GM21390 (cell line): Measurements from ENCODE around the gene GREM2.
A peak's percentile ranks its signal among the peaks of the same experiment; 100 is the strongest.

Experiments used
- ATAC-seq: cut with Tn5 transposase; IDR thresholded peaks from one replicate; pipeline ENCODE4 v1.9.1; 2021; ENCODE audit not compliant: unreplicated experiment

GREM2 gene

GRCh38 chr1:240611228-240611618 is 732 bp downstream of the GREM2 start:
- ATAC-seq = no peak

- no peak for ATAC-seq
These were observed 1.3 kb downstream of the GREM2 start for GRCh38 chr1:240610636-240611035.

GRCh38 chr1:240609527-240610060 is 2.4 kb downstream of the GREM2 start:
- no peak for ATAC-seq

GRCh38 chr1:240608707-240609106 is 3.2 kb downstream of the GREM2 start:
- ATAC-seq = no peak

GRCh38 chr1:240607006-240607405 is 4.9 kb downstream of the GREM2 start:
- no peak for ATAC-seq

- ATAC-seq = no peak
These were observed 9.8 kb downstream of the GREM2 start for GRCh38 chr1:240602189-240602588.

GRCh38 chr1:240599830-240600229 is 12.1 kb downstream of the GREM2 start:
- no peak for ATAC-seq

GRCh38 chr1:240599299-240599698 is 12.7 kb downstream of the GREM2 start:
- ATAC-seq = no peak

GRCh38 chr1:240598216-240599001 is 13.5 kb downstream of the GREM2 start:
- no peak for ATAC-seq

- ATAC-seq = no peak
These were observed 14.7 kb downstream of the GREM2 start for GRCh38 chr1:240597153-240597745.

GRCh38 chr1:240595476-240595875 is 16.5 kb downstream of the GREM2 start:
- no peak for ATAC-seq

GRCh38 chr1:240591564-240591963 is 20.4 kb downstream of the GREM2 start:
- ATAC-seq = no peak

GRCh38 chr1:240591078-240591477 is 20.9 kb downstream of the GREM2 start:
- ATAC-seq = no peak

- no peak for ATAC-seq
These were observed 22.3 kb downstream of the GREM2 start for GRCh38 chr1:240589585-240590110.

- ATAC-seq = no peak
These were observed 25.9 kb downstream of the GREM2 start for GRCh38 chr1:240586006-240586405.

GRCh38 chr1:240582953-240583352 is 29.0 kb downstream of the GREM2 start:
- no peak for ATAC-seq

- ATAC-seq = no peak
These were observed 32.4 kb downstream of the GREM2 start for GRCh38 chr1:240579511-240579910.

- ATAC-seq = no peak
These were observed 34.9 kb downstream of the GREM2 start for GRCh38 chr1:240577095-240577494.

- peak; percentile 68 for ATAC-seq
These were observed 35.8 kb downstream of the GREM2 start for GRCh38 chr1:240575981-240576662.

GRCh38 chr1:240572328-240572727 is 39.6 kb downstream of the GREM2 start:
- ATAC-seq = no peak

GRCh38 chr1:240571782-240572181 is 40.2 kb downstream of the GREM2 start:
- ATAC-seq = no peak

- ATAC-seq = no peak
These were observed 44.9 kb downstream of the GREM2 start for GRCh38 chr1:240567066-240567465.
